PC-3 (cell line): ENCODE measurements around the gene S100A8.

ENCODE experiments used
- CTCF ChIP-seq: fragments of 300-600 bp; sonication (generic); conservative IDR thresholded peaks from 2 replicates; pipeline ENCODE4 v1.5.1; 2017; ENCODE audit warnings: antibody characterized with exemption, low read depth, mild to moderate bottlenecking, low read length
- EZH2 ChIP-seq: fragments of 300-600 bp; sonication (generic); IDR thresholded peaks from one replicate; pipeline ENCODE4 v1.6.1; 2017; ENCODE audit warnings: antibody characterized with exemption, mild to moderate bottlenecking, low read length; ENCODE audit not compliant: unreplicated experiment

GRCh38 chr1:153395136-153395685 is 4.3 kb upstream of the S100A8 start:
- TF ChIP-seq CTCF (no peak), EZH2 (no peak)
